Loucy (cell line): ENCODE results near the gene RGMA.

Experiments
- EZH2phosphoT487 ChIP-seq: fragments of 200-600 bp; IDR thresholded peaks from 2 replicates; pipeline ENCODE4 v1.6.1; 2018; ENCODE audit warnings: antibody characterized with exemption, mild to moderate bottlenecking, moderate library complexity, borderline replicate concordance
- TF ChIP-seq, protein P1 (sequence below): fragments of 200-600 bp; sonication (generic); conservative IDR thresholded peaks from 2 replicates; pipeline ENCODE4 v1.5.1; 2014; ENCODE audit warnings: mild to moderate bottlenecking, antibody characterized with exemption, low read length

DNA sequence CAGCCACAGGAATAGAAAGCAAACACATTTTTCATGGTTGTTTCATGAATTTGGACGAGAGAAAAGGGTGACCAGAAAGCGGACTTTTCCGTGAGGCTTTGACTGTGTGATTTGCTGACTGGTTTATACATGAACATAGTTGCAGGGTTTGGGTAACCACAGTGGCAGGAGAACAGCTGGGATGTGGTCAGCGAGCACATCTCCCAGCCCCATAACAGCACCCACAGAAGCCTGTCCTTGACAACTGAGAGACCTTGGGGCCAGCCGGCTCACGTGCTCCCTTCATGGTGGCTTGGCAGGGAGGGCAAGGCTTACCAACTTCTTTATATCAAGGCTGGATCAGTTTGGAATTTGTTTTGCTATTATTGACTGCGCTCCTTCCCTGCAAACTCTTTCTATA is 13.2 kb upstream of the RGMA start:
- no peak for TF ChIP-seq EZH2phosphoT487
- TF ChIP-seq, protein P1, sequence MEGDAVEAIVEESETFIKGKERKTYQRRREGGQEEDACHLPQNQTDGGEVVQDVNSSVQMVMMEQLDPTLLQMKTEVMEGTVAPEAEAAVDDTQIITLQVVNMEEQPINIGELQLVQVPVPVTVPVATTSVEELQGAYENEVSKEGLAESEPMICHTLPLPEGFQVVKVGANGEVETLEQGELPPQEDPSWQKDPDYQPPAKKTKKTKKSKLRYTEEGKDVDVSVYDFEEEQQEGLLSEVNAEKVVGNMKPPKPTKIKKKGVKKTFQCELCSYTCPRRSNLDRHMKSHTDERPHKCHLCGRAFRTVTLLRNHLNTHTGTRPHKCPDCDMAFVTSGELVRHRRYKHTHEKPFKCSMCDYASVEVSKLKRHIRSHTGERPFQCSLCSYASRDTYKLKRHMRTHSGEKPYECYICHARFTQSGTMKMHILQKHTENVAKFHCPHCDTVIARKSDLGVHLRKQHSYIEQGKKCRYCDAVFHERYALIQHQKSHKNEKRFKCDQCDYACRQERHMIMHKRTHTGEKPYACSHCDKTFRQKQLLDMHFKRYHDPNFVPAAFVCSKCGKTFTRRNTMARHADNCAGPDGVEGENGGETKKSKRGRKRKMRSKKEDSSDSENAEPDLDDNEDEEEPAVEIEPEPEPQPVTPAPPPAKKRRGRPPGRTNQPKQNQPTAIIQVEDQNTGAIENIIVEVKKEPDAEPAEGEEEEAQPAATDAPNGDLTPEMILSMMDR: no peak
